ENCODE measurements around the gene CHD6. TPM values are rescaled to one million over a fixed set of nuclear protein-coding genes. Genes with fewer than 3 reads are reported as not detected.

The CHD6 gene
- total and polyA plus RNA-seq, 2 of the 13 experiments (the other 11 are each of a cell fraction or from before 2014, with no cell fraction given), result 14.4 to 52.0 TPM

DNA sequence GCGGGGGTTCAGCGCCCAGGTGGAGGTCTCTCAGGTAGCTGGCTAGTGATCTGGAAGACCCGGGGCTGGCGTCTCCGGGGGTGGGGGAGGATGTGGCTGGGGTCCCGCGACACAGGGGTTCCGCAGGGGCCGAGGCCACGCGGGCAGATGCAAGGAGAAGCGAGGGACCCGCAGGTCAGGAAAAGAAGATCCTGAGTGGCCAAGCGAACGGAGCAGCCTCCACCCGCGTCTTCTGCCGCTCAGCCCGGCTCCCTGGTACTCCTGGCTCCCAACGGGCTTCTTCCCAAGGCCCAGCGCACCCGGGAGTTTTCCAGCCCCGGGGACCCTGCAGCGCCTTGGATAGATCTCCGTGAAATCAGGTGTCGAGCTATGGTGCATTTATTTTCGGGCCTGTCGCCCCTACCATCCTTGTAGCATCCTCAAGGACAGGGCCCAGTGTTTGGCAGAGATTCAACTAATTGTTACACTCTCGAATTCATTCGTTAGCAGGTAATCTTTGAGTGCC, 682 bp upstream of the CHD6 start (continued):
- TF ChIP-seq, protein P1, sequence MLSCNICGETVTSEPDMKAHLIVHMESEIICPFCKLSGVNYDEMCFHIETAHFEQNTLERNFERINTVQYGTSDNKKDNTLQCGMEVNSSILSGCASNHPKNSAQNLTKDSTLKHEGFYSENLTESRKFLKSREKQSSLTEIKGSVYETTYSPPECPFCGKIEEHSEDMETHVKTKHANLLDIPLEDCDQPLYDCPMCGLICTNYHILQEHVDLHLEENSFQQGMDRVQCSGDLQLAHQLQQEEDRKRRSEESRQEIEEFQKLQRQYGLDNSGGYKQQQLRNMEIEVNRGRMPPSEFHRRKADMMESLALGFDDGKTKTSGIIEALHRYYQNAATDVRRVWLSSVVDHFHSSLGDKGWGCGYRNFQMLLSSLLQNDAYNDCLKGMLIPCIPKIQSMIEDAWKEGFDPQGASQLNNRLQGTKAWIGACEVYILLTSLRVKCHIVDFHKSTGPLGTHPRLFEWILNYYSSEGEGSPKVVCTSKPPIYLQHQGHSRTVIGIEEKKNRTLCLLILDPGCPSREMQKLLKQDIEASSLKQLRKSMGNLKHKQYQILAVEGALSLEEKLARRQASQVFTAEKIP (CRISPR knock-in tag; IDR thresholded peaks at IDR 0.05; ENCODE audit: borderline replicate concordance), result no peak
- TF ChIP-seq, protein P2, sequence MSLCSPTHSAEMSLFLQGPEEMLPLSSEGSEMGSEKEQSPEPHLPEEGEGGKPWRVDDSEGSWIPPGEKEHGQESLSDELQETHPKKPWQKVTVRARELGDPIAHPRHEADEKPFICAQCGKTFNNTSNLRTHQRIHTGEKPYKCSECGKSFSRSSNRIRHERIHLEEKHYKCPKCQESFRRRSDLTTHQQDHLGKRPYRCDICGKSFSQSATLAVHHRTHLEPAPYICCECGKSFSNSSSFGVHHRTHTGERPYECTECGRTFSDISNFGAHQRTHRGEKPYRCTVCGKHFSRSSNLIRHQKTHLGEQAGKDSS (CRISPR knock-in tag; IDR thresholded peaks at IDR 0.05; ENCODE audit: borderline replicate concordance, low read depth), result peak; percentile 5; the same call in 1 of the 2 replicates
- TF ChIP-seq, protein P3, sequence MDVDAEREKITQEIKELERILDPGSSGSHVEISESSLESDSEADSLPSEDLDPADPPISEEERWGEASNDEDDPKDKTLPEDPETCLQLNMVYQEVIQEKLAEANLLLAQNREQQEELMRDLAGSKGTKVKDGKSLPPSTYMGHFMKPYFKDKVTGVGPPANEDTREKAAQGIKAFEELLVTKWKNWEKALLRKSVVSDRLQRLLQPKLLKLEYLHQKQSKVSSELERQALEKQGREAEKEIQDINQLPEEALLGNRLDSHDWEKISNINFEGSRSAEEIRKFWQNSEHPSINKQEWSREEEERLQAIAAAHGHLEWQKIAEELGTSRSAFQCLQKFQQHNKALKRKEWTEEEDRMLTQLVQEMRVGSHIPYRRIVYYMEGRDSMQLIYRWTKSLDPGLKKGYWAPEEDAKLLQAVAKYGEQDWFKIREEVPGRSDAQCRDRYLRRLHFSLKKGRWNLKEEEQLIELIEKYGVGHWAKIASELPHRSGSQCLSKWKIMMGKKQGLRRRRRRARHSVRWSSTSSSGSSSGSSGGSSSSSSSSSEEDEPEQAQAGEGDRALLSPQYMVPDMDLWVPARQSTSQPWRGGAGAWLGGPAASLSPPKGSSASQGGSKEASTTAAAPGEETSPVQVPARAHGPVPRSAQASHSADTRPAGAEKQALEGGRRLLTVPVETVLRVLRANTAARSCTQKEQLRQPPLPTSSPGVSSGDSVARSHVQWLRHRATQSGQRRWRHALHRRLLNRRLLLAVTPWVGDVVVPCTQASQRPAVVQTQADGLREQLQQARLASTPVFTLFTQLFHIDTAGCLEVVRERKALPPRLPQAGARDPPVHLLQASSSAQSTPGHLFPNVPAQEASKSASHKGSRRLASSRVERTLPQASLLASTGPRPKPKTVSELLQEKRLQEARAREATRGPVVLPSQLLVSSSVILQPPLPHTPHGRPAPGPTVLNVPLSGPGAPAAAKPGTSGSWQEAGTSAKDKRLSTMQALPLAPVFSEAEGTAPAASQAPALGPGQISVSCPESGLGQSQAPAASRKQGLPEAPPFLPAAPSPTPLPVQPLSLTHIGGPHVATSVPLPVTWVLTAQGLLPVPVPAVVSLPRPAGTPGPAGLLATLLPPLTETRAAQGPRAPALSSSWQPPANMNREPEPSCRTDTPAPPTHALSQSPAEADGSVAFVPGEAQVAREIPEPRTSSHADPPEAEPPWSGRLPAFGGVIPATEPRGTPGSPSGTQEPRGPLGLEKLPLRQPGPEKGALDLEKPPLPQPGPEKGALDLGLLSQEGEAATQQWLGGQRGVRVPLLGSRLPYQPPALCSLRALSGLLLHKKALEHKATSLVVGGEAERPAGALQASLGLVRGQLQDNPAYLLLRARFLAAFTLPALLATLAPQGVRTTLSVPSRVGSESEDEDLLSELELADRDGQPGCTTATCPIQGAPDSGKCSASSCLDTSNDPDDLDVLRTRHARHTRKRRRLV (CRISPR knock-in tag; IDR thresholded peaks at IDR 0.05), result peak; percentile 68; the same call in 1 of the 2 replicates
- TF ChIP-seq ZNF605 (CRISPR knock-in tag; IDR thresholded peaks at IDR 0.05) (0 out of 2 replicates have a peak, but pooled peaks have one; percentile 16), ZNF256 (CRISPR knock-in tag; conservative IDR thresholded peaks at IDR 0.05) (peak; percentile 65; the same call in 1 of the 2 replicates), ZNF782 (CRISPR knock-in tag; IDR thresholded peaks at IDR 0.05; ENCODE audit: borderline replicate concordance) (0 out of 2 replicates have a peak, but pooled peaks have one; percentile 40), NFKBIZ (CRISPR knock-in tag; IDR thresholded peaks at IDR 0.05) (0 out of 2 replicates have a peak, but pooled peaks have one; percentile 18), ZNF850 (CRISPR knock-in tag; conservative IDR thresholded peaks at IDR 0.05) (no peak), SP140L (CRISPR knock-in tag; IDR thresholded peaks at IDR 0.05; ENCODE audit: borderline replicate concordance) (0 out of 2 replicates have a peak, but pooled peaks have one; percentile 38), ZNF768 (CRISPR knock-in tag; IDR thresholded peaks at IDR 0.05) (peak; percentile 49; the same call in 1 of the 2 replicates), ZNF232 (CRISPR knock-in tag; IDR thresholded peaks at IDR 0.05; ENCODE audit: borderline replicate concordance) (peak; percentile 52; the same call in 1 of the 2 replicates), POLR2AphosphoS5 (IDR thresholded peaks at IDR 0.05; ENCODE audit: low read depth, low read length) (no peak), CBX2 (IDR thresholded peaks at IDR 0.05; ENCODE audit: low read depth, low read length) (no peak), CBX2 (CRISPR knock-in tag; IDR thresholded peaks at IDR 0.05; ENCODE audit: low read depth) (no peak)
- TF ChIP-seq, protein P4, sequence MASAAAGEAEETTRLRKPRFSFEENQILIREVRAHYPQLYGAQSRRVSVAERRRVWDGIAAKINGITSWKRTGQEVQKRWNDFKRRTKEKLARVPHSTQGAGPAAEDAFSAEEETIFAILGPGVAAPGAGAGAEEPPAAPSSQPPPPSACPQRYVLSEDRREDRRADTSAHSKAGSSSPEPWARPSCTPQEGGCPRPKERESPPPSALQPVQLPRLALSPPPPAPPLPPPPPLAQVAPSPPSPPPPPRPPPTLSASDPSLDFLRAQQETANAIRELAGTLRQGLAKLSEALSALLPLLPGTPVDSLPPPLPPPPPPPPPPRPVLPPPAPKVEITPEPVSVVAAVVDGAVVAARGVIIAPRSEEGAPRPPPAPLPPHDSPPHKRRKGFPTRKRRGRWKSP (CRISPR knock-in tag; IDR thresholded peaks at IDR 0.05), result 0 out of 2 replicates have a peak, but pooled peaks have one; percentile 21
- TF ChIP-seq, protein P5, sequence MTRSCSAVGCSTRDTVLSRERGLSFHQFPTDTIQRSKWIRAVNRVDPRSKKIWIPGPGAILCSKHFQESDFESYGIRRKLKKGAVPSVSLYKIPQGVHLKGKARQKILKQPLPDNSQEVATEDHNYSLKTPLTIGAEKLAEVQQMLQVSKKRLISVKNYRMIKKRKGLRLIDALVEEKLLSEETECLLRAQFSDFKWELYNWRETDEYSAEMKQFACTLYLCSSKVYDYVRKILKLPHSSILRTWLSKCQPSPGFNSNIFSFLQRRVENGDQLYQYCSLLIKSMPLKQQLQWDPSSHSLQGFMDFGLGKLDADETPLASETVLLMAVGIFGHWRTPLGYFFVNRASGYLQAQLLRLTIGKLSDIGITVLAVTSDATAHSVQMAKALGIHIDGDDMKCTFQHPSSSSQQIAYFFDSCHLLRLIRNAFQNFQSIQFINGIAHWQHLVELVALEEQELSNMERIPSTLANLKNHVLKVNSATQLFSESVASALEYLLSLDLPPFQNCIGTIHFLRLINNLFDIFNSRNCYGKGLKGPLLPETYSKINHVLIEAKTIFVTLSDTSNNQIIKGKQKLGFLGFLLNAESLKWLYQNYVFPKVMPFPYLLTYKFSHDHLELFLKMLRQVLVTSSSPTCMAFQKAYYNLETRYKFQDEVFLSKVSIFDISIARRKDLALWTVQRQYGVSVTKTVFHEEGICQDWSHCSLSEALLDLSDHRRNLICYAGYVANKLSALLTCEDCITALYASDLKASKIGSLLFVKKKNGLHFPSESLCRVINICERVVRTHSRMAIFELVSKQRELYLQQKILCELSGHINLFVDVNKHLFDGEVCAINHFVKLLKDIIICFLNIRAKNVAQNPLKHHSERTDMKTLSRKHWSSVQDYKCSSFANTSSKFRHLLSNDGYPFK (CRISPR knock-in tag; IDR thresholded peaks at IDR 0.05; ENCODE audit: borderline replicate concordance), result no peak

Data from HepG2 (cell line).